ENCODE measurements around the gene FNDC3B. TPM values are rescaled to one million over a fixed set of nuclear protein-coding genes. Genes with fewer than 3 reads are reported as not detected.

Gene FNDC3B
- total and polyA plus RNA-seq, 2 of the 8 experiments (the other 6 are each of a cell fraction or from before 2014, with no cell fraction given) = 14.1 to 44.4 TPM

DNA sequence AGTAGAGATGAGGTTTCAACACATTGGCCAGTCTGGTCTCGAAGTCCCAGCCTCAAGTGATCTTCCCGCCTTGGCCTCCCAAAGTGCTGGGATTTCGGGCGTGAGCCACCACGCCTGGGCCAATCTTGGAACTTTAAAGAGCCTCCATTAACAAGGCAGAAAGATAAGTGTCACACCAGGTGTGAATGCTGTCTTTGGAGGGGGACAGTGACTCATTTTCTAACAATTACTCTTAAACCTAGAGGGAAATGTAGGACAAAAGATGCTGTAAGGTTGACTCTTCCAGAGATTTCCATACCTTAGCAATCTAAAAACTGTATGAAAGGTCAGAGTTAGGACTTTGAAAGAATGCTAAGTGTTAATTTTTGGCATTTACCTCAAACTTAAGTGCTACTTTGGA lies 84.9 kb downstream of the FNDC3B start:
- no peaks in the 10 kb centered on the region for H3K9me3 ChIP-seq (ENCODE audit: insufficient read depth in 2 of 2, low read depth in 1 of 2, low read length in 1 of 2)
- CTCF ChIA-PET (ENCODE audit: partially characterized antibody) = interaction anchor here (1.0 to 1.2 kb wide), 3 partner anchors 16 to 191 kb away, joined by 4 read pairs; no protein-coding TSS in a partner anchor
- H4K5ac ChIP-seq (ENCODE audit: insufficient read length, low read depth, low read length) = no peak overlapping the region
- H3K79me2 ChIP-seq (ENCODE audit: control insufficient read depth in 1 of 2, insufficient read depth in 2 of 2, low read length in 2 of 2) = peaks cover 0 to 77% of the 10 kb centered on the region in 2 experiments; a peak in 3 of 4 replicates
- no peak overlapping the region for H2AK5ac ChIP-seq (ENCODE audit: low read depth, low read length)
- H4K20me1 ChIP-seq (replicated peaks in 1 of 2; ENCODE audit: control insufficient read depth in 1 of 2, insufficient read depth in 2 of 2, low read length in 2 of 2) = peaks cover 0 to 1% of the 10 kb centered on the region in 2 experiments
- peaks cover 8% of the 10 kb centered on the region; the same call in 1 of the 2 replicates for H3K79me1 ChIP-seq (ENCODE audit: low read depth, low read length)
- no peaks in the 10 kb centered on the region for H3K23me2 ChIP-seq (ENCODE audit: low read depth, low read length)
- TF ChIP-seq, protein P1, sequence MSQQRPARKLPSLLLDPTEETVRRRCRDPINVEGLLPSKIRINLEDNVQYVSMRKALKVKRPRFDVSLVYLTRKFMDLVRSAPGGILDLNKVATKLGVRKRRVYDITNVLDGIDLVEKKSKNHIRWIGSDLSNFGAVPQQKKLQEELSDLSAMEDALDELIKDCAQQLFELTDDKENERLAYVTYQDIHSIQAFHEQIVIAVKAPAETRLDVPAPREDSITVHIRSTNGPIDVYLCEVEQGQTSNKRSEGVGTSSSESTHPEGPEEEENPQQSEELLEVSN (IDR thresholded peaks at IDR 0.05) = no peak
- TF ChIP-seq TCF12 (IDR thresholded peaks at IDR 0.05; ENCODE audit: low read depth, low read length) = no peak
- TF ChIP-seq SRF (IDR thresholded peaks at IDR 0.05; ENCODE audit: low read depth, low read length) = no peak
- no peak for TF ChIP-seq EP300 (IDR thresholded peaks at IDR 0.05; ENCODE audit: borderline replicate concordance in 1 of 2, low read depth in 2 of 2, low read length in 2 of 2)
- no peak for TF ChIP-seq GTF2F1 (IDR thresholded peaks at IDR 0.05; ENCODE audit: borderline replicate concordance, low read depth, low read length)
- no peak for TF ChIP-seq SAP30 (IDR thresholded peaks at IDR 0.05; ENCODE audit: insufficient read depth, insufficient replicate concordance, low read length)
- TF ChIP-seq RBBP5 (IDR thresholded peaks at IDR 0.05; ENCODE audit: borderline replicate concordance, low read depth, low read length) = no peak
- peaks cover 0 to 9% (median 5%) of the 10 kb centered on the region in 4 experiments; a peak in 6 of 7 replicates for H3K4me1 ChIP-seq (replicated peaks in 1 of 4; ENCODE audit: control insufficient read depth in 3 of 4, insufficient read depth in 4 of 4, low read length in 3 of 4)
- no peak overlapping the region for H2BK20ac ChIP-seq (ENCODE audit: low read length)
- H3K4me2 ChIP-seq (ENCODE audit: insufficient read depth in 1 of 2, low read depth in 2 of 2, low read length in 2 of 2) = no peak overlapping the region
- H4K91ac ChIP-seq (replicated peaks; ENCODE audit: insufficient read length, low read length) = no peak overlapping the region
- no peak overlapping the region for H3K4ac ChIP-seq (replicated peaks; ENCODE audit: insufficient read length, low read depth, low read length)
- H3K56ac ChIP-seq (replicated peaks; ENCODE audit: insufficient read length, low read depth, low read length) = no peak overlapping the region
- no peak for DNase-seq (ENCODE audit: low read depth in 1 of 2, low spot score in 2 of 2)
- H3K23ac ChIP-seq (ENCODE audit: insufficient read length) = no peak overlapping the region
- no peak overlapping the region for H3K4me3 ChIP-seq (ENCODE audit: extremely low read depth in 1 of 4, insufficient read depth in 2 of 4, low read depth in 3 of 4, low read length in 4 of 4)
- H2BK5ac ChIP-seq (ENCODE audit: low read depth, low read length) = no peak overlapping the region
- H2AFZ ChIP-seq (ENCODE audit: low read length) = no peak overlapping the region
- no peak overlapping the region for H3K9ac ChIP-seq (replicated peaks in 1 of 4; ENCODE audit: extremely low read depth in 1 of 4, low read depth in 3 of 4, low read length in 3 of 4)
- no peak for FAIRE-seq
- H2BK120ac ChIP-seq (replicated peaks; ENCODE audit: low read depth, low read length) = no peak overlapping the region
- 94% methylated on average over 5 of the region's 5 CpGs; no CpG with 5 or more reads in 1 of the 2 experiments for WGBS, 2 experiments (ENCODE audit: extremely low coverage in 1 of 2, insufficient coverage in 1 of 2, insufficient read length in 1 of 2, insufficient replicate concordance in 2 of 2, low coverage in 1 of 2, low lambda C conversion rate in 2 of 2, missing lambda C conversion rate in 1 of 2)
- no peak overlapping the region for H3K14ac ChIP-seq (ENCODE audit: insufficient read length)
- no peak overlapping the region for H2BK15ac ChIP-seq (ENCODE audit: low read length)
- H3K36me3 ChIP-seq (ENCODE audit: control insufficient read depth in 2 of 4, insufficient read depth in 4 of 4, low read length in 3 of 4) = peaks cover 0 to 3% (median 1%) of the 10 kb centered on the region in 4 experiments; a peak in 2 of 8 replicates
- 0 out of 2 replicates have a peak overlapping the region, but pooled peaks have one; percentile 2 for H3K27ac ChIP-seq (ENCODE audit: low read depth, low read length)
- no peak overlapping the region for H3K18ac ChIP-seq (ENCODE audit: extremely low read depth, low read length)
- H4K8ac ChIP-seq (ENCODE audit: extremely low read depth, insufficient read depth, low read length) = no peak overlapping the region
- POLR2A ChIA-PET (ENCODE audit: partially characterized antibody) = no interaction called here
- H2BK12ac ChIP-seq (ENCODE audit: low read depth, low read length) = no peak overlapping the region
- no peaks in the 10 kb centered on the region for H3K27me3 ChIP-seq (replicated peaks in 1 of 4; ENCODE audit: control insufficient read depth in 3 of 4, extremely low read depth in 1 of 4, insufficient read depth in 3 of 4, low read length in 3 of 4)
